HG02763 (cell line): ENCODE measurements around the gene GLYR1.
A peak's percentile ranks its signal among the peaks of the same experiment; 100 is the strongest.

ENCODE experiments used
- ATAC-seq: cut with Tn5 transposase; IDR thresholded peaks from one replicate; pipeline ENCODE4 v1.9.1; 2021; ENCODE audit warnings: mild to moderate bottlenecking, moderate library complexity; ENCODE audit not compliant: unreplicated experiment

Gene GLYR1

GRCh38 chr16:4766875-4767628, 80.0 kb downstream of the GLYR1 start, which contains the start of gene ZNF500:
TSS of gene ZNF500 (minus strand) at chr16:4767162. CDS start at chr16:4765978, 1,184 bp downstream.
- peak; percentile 81 for ATAC-seq

DNA sequence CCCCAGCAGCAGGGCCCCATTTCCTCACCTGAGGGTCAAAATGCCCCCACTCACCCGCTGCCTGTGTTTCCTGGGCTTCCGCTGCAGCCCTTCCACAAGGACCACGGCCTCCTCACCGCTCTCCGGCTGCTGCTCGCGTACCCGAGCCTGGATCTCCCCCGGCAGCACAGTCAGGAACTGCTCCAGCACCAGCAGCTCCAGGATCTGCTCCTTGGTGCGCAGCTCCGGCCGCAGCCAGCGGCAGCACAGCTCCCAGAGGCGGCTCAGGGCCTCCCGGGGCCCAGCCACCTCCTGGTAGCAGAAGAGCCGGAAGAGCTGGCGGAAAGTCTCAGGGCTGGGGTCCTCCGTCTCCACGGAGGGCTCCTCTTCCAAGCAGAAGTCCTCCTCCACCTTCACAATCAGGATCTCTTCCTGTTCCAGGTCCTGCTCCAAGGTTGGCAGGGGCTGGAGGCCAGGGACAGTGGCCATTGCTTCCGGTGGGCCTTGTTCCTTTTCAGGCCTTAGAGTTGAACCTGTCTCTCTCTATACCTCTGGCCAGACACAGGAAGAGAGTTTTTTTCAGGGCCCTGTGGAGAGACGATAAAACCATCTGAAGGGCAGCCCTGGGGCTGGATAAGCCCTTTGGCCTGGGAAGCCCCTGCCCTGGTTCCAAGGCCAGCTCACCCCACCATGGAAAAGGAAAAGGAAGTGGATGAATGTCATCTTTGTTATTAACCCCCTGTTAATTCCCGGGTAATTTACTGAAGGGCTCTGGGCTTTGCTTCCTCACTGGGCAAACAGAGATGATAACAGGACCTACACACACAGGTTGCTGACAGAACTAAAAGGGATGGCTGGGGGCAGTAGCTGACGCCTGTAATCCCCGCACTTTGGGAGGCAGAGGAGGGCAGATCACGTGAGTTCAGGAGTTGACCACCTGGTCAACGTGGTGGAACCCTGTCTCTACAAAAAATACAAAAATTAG, 81.3 kb downstream of the GLYR1 start:
- ATAC-seq: no peak

GRCh38 chr16:4763791-4764190, 83.3 kb downstream of the GLYR1 start:
- ATAC-seq: no peak

GRCh38 chr16:4762205-4762604, 84.9 kb downstream of the GLYR1 start:
- no peak for ATAC-seq

- no peak for ATAC-seq
Measured at GRCh38 chr16:4760221-4760910, 86.7 kb downstream of the GLYR1 start.

DNA sequence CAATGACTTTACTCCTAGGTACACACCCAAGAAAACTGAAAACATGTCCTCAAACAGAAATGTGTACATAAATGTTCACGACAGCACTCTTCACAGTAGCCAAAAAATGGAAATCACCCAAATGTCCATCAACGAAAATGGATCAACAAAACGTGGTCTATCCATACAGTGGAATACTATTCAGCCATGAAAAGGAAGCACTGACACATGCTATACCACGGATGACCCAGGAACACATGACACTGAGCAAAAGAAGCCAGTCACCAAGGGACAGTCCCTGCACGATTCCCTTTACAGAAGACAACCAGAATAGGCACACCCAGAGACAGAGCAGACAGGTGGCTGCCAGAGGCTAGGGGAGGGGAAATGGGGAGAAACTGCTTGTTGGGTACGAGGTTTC, 91.4 kb downstream of the GLYR1 start:
- ATAC-seq: no peak

DNA sequence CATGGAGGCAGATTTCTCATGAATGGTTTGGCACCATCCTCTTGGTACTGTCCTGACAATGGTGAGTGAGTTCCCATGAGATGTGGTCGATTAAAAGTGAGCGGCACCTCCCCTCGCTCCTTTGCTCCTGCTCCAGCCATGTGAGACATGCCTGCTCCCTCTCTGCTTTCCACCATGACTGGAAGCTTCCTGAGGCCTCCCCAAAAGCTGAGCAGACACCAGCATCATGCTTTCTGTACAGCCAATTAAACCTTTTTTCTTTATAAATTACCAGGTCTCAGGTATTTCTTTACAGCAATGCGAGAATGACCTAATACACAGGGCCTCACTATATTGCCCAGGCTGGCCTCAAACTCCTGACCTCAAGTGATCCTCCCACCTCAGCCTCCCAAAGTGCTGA, 92.2 kb downstream of the GLYR1 start:
- ATAC-seq: no peak

- no peak for ATAC-seq
Measured at GRCh38 chr16:4753227-4753626, 93.9 kb downstream of the GLYR1 start.
